ENCODE measurements around the gene TENM4. TPM values are rescaled to one million over a fixed set of nuclear protein-coding genes. Genes with fewer than 3 reads are reported as not detected.

Gene TENM4
- total RNA-seq, 4 donors from 2014 or later, result 7.7 to 39.3 (median 16.1) TPM

- Histone ChIP-seq H3K4me1 (peaks cover 4 to 31% (median 6%) of the 10 kb centered on the region in 3 donors), H3K9me3 (no peaks in the 10 kb centered on the region), H3K4me3 (no peak overlapping the region), H3K27me3 (no peaks in the 10 kb centered on the region), H3K36me3 (no peaks in the 10 kb centered on the region), H3K27ac (no peak overlapping the region)
- intact Hi-C loops (cut with DNase I), result no loop called here
- DNase-seq, result no peak
- WGBS, 2 donors, result 23 to 39% methylated on average over 3 of the region's 3 CpGs
- TF ChIP-seq POLR2A (IDR thresholded peaks at IDR 0.05) (no peak), CTCF (IDR thresholded peaks at IDR 0.05) (no peak)
Measured at GRCh38 chr11:79198898-79199250, 242.0 kb downstream of the TENM4 start.

- WGBS, 2 donors, result 81% methylated on average over 4 to 7 of the region's 7 CpGs
- Histone ChIP-seq H3K4me3 (no peak overlapping the region), H3K4me1 (peaks cover 4 to 31% (median 6%) of the 10 kb centered on the region in 3 donors), H3K36me3 (no peaks in the 10 kb centered on the region), H3K9me3 (no peaks in the 10 kb centered on the region), H3K27ac (peak overlapping the region in 1 of 4 donors; percentile 55), H3K27me3 (no peaks in the 10 kb centered on the region)
- no peak for DNase-seq
- intact Hi-C loops (cut with DNase I), result no loop called here
- TF ChIP-seq CTCF (IDR thresholded peaks at IDR 0.05), result no peak
- TF ChIP-seq POLR2A (IDR thresholded peaks at IDR 0.05), result no peak
Measured at GRCh38 chr11:79198203-79198897, 242.5 kb downstream of the TENM4 start.

GRCh38 chr11:79196950-79197349 is 243.9 kb downstream of the TENM4 start:
- Histone ChIP-seq H3K9me3 (no peaks in the 10 kb centered on the region), H3K27ac (peak overlapping the region in 3 of 4 donors; percentile 49 to 58 (median 55)), H3K4me1 (peaks cover 4 to 31% (median 6%) of the 10 kb centered on the region in 3 donors), H3K27me3 (no peaks in the 10 kb centered on the region), H3K36me3 (no peaks in the 10 kb centered on the region), H3K4me3 (no peak overlapping the region)
- WGBS, 2 donors, result 37 to 41% methylated on average over 2 to 4 of the region's 4 CpGs
- no peak for DNase-seq
- TF ChIP-seq POLR2A (IDR thresholded peaks at IDR 0.05) (no peak), CTCF (IDR thresholded peaks at IDR 0.05) (no peak)
- intact Hi-C loops (cut with DNase I), result no loop called here

- H3K36me3 ChIP-seq, result no peaks in the 10 kb centered on the region
- 61 to 83% methylated on average over 2 to 4 of the region's 4 CpGs for WGBS, 2 donors
- no peak for DNase-seq
- no peaks in the 10 kb centered on the region for H3K9me3 ChIP-seq
- peaks cover 4 to 31% (median 6%) of the 10 kb centered on the region in 3 donors for H3K4me1 ChIP-seq
- H3K27ac ChIP-seq, result no peak overlapping the region
- no peaks in the 10 kb centered on the region for H3K27me3 ChIP-seq
- intact Hi-C loops (cut with DNase I), result no loop called here
- TF ChIP-seq CTCF (IDR thresholded peaks at IDR 0.05), result no peak
- no peak for TF ChIP-seq POLR2A (IDR thresholded peaks at IDR 0.05)
- no peak overlapping the region for H3K4me3 ChIP-seq
Measured at GRCh38 chr11:79195209-79195608, 245.6 kb downstream of the TENM4 start.

- no peak overlapping the region for H3K4me3 ChIP-seq
- TF ChIP-seq CTCF (IDR thresholded peaks at IDR 0.05), result no peak
- no peak for TF ChIP-seq POLR2A (IDR thresholded peaks at IDR 0.05)
- WGBS, 2 donors, result 79 to 82% methylated on average over 6 to 7 of the region's 7 CpGs
- H3K4me1 ChIP-seq, result peaks cover 4 to 26% (median 6%) of the 10 kb centered on the region in 3 donors
- no peaks in the 10 kb centered on the region for H3K9me3 ChIP-seq
- H3K36me3 ChIP-seq, result no peaks in the 10 kb centered on the region
- no peak overlapping the region for H3K27ac ChIP-seq
- DNase-seq, result no peak
- no peaks in the 10 kb centered on the region for H3K27me3 ChIP-seq
- intact Hi-C loops (cut with DNase I), result no loop called here
Measured at GRCh38 chr11:79193663-79194310, 247.0 kb downstream of the TENM4 start.
